Loucy (cell line): ENCODE results near the gene CIB4.

ENCODE experiments used
- H2AFZ ChIP-seq: fragments of 200-600 bp; sonication (generic); 2 replicates; pipeline ENCODE4 v1.6.0; 2016; ENCODE audit warnings: antibody characterized with exemption, mild to moderate bottlenecking, low read length, moderate library complexity
- H3F3A ChIP-seq: fragments of 200-600 bp; 2 replicates; pipeline ENCODE4 v1.6.0; 2016; ENCODE audit warnings: antibody characterized with exemption, low read depth, mild to moderate bottlenecking
- H3K27me3 ChIP-seq: fragments of 200-600 bp; sonication (generic); 2 replicates; pipeline ENCODE4 v1.6.1; 2014; ENCODE audit warnings: low read length, mild to moderate bottlenecking; ENCODE audit not compliant: insufficient read depth, poor library complexity, severe bottlenecking
- H3K36me3 ChIP-seq: fragments of 200-600 bp; sonication (generic); 2 replicates; pipeline ENCODE4 v1.6.1; 2016; ENCODE audit warnings: low read length; ENCODE audit not compliant: insufficient read depth
- H3K4me1 ChIP-seq: fragments of 200-600 bp; sonication (generic); 2 replicates; pipeline ENCODE4 v1.5.1; 2014; ENCODE audit warnings: low read length, mild to moderate bottlenecking; ENCODE audit not compliant: insufficient read depth, poor library complexity, severe bottlenecking
- H3K4me2 ChIP-seq: fragments of 200-600 bp; sonication (generic); 2 replicates; pipeline ENCODE4 v1.6.0; 2014; ENCODE audit warnings: antibody characterized with exemption, low read length, low read depth, mild to moderate bottlenecking; ENCODE audit not compliant: poor library complexity, severe bottlenecking
- H3K4me3 ChIP-seq: fragments of 200-600 bp; sonication (generic); 2 replicates; pipeline ENCODE4 v1.5.1; 2014; ENCODE audit warnings: low read length, mild to moderate bottlenecking, mixed read lengths; ENCODE audit not compliant: poor library complexity, severe bottlenecking
- H3K79me2 ChIP-seq: fragments of 200-600 bp; sonication (generic); 2 replicates; pipeline ENCODE4 v1.6.1; 2014; ENCODE audit warnings: low read length; ENCODE audit not compliant: insufficient read depth
- H3K9ac ChIP-seq: fragments of 200-600 bp; sonication (generic); 2 replicates; pipeline ENCODE4 v1.6.0; 2014; ENCODE audit warnings: mild to moderate bottlenecking, low read depth, low read length, moderate library complexity; ENCODE audit not compliant: poor library complexity, severe bottlenecking
- H3K9me2 ChIP-seq: fragments of 200-600 bp; sonication (generic); replicated peaks from 2 replicates; pipeline ENCODE4 v1.6.1; 2016; ENCODE audit warnings: low read depth, low read length, mixed read lengths
- H3K9me3 ChIP-seq: fragments of 200-600 bp; sonication (generic); 2 replicates; pipeline ENCODE4 v1.6.1; 2014; ENCODE audit warnings: mild to moderate bottlenecking, antibody characterized with exemption, low read length, low read depth; ENCODE audit not compliant: insufficient read depth
- H4K20me1 ChIP-seq: fragments of 200-600 bp; sonication (generic); 2 replicates; pipeline ENCODE4 v1.6.0; 2014; ENCODE audit warnings: antibody characterized with exemption, low read length, mild to moderate bottlenecking; ENCODE audit not compliant: insufficient read depth, poor library complexity, severe bottlenecking
- CTCF ChIP-seq: fragments of 200-600 bp; sonication (generic); conservative IDR thresholded peaks from 2 replicates; pipeline ENCODE4 v1.5.1; 2014; ENCODE audit warnings: mild to moderate bottlenecking, antibody characterized with exemption, low read length
- EZH2phosphoT487 ChIP-seq: fragments of 200-600 bp; IDR thresholded peaks from 2 replicates; pipeline ENCODE4 v1.6.1; 2018; ENCODE audit warnings: antibody characterized with exemption, mild to moderate bottlenecking, moderate library complexity, borderline replicate concordance

The CIB4 gene

GRCh38 chr2:26595146-26595545 is 46.0 kb downstream of the CIB4 start:
- Histone ChIP-seq H3K9me3 (no peaks in the 10 kb centered on the region), H3K9me2 (no peaks in the 10 kb centered on the region), H3K4me2 (no peak overlapping the region), H3K9ac (no peak overlapping the region), H2AFZ (no peak overlapping the region), H3K27me3 (no peaks in the 10 kb centered on the region), H3K4me1 (peaks cover 27% of the 10 kb centered on the region), H3K79me2 (no peaks in the 10 kb centered on the region), H4K20me1 (no peaks in the 10 kb centered on the region), H3F3A (no peaks in the 10 kb centered on the region), H3K36me3 (no peaks in the 10 kb centered on the region), H3K4me3 (no peak overlapping the region)
- TF ChIP-seq CTCF (no peak), EZH2phosphoT487 (no peak)

- H3K27me3 ChIP-seq, result no peaks in the 10 kb centered on the region
- no peaks in the 10 kb centered on the region for H3F3A ChIP-seq
- no peaks in the 10 kb centered on the region for H3K9me2 ChIP-seq
- no peak overlapping the region for H3K4me3 ChIP-seq
- H3K9ac ChIP-seq, result no peak overlapping the region
- TF ChIP-seq CTCF (no peak), EZH2phosphoT487 (no peak)
- H3K4me1 ChIP-seq, result peaks cover 16% of the 10 kb centered on the region
- H3K79me2 ChIP-seq, result no peaks in the 10 kb centered on the region
- no peak overlapping the region for H3K4me2 ChIP-seq
- no peaks in the 10 kb centered on the region for H3K9me3 ChIP-seq
- no peak overlapping the region for H2AFZ ChIP-seq
- H3K36me3 ChIP-seq, result no peaks in the 10 kb centered on the region
- H4K20me1 ChIP-seq, result no peaks in the 10 kb centered on the region
Observed at GRCh38 chr2:26591619-26592505, 49.3 kb downstream of the CIB4 start.

- H3K79me2 ChIP-seq, result no peaks in the 10 kb centered on the region
- no peaks in the 10 kb centered on the region for H3F3A ChIP-seq
- no peak overlapping the region for H3K4me3 ChIP-seq
- H3K4me1 ChIP-seq, result peaks cover 13% of the 10 kb centered on the region
- TF ChIP-seq EZH2phosphoT487 (no peak), CTCF (no peak)
- no peaks in the 10 kb centered on the region for H4K20me1 ChIP-seq
- no peak overlapping the region for H3K4me2 ChIP-seq
- H3K9me2 ChIP-seq, result no peaks in the 10 kb centered on the region
- H2AFZ ChIP-seq, result no peak overlapping the region
- no peaks in the 10 kb centered on the region for H3K36me3 ChIP-seq
- no peak overlapping the region for H3K9ac ChIP-seq
- no peaks in the 10 kb centered on the region for H3K9me3 ChIP-seq
- H3K27me3 ChIP-seq, result no peaks in the 10 kb centered on the region
Observed at GRCh38 chr2:26590980-26591618, 50.1 kb downstream of the CIB4 start.
